Left lung (tissue), 10 donors: ENCODE data around the gene ZBTB22. TPM values are rescaled to one million over a fixed set of nuclear protein-coding genes. Genes with fewer than 3 reads are reported as not detected.
"Not testable (repeated sequence)": the region's sequence is repeated elsewhere in the genome, so short reads cannot be mapped to it uniquely, and the experiment has no call there.

ENCODE experiments used
- ATAC-seq: fragments of 200-7000 bp; cut with Tn5 transposase; one replicate; pipeline ENCODE4 v1.9.1; 2020; ENCODE audit warnings: moderate library complexity
- DNase-seq, 4 donors: peaks; one replicate each; pipeline ENCODE4 v3.0.0-alpha.2; 2013 to 2020
- H3K27ac ChIP-seq, 2 donors: fragments of 200-600 bp; sonication (generic) in 1 of 2; one replicate each; pipeline versions ENCODE4 v1.5.0 to v1.8.0; 2020 to 2021
- H3K27me3 ChIP-seq, 2 donors: fragments of 200-600 bp; sonication (generic) in 1 of 2; one replicate each; pipeline versions ENCODE4 v1.5.0 to v1.8.0; 2020 to 2021
- H3K36me3 ChIP-seq, 2 donors: fragments of 200-600 bp; sonication (generic) in 1 of 2; one replicate each; pipeline versions ENCODE4 v1.5.0 to v1.8.0; 2020 to 2021
- H3K4me1 ChIP-seq, 2 donors: fragments of 200-600 bp; one replicate each; pipeline ENCODE4 v1.8.0; 2021
- H3K4me3 ChIP-seq, 2 donors: fragments of 200-600 bp; sonication (generic) in 1 of 2; one replicate each; pipeline versions ENCODE4 v1.5.0 to v1.8.0; 2020 to 2021; ENCODE audit warnings: mild to moderate bottlenecking in 1 of 2
- H3K9me3 ChIP-seq, 2 donors: fragments of 200-600 bp; sonication (generic) in 1 of 2; one replicate each; pipeline versions ENCODE4 v1.5.0 to v1.8.0; 2020 to 2021
- intact Hi-C, 2 donors: fragments of 100-400 bp; cut with DNase I; formaldehyde crosslinking; loops; one replicate each; pipeline versions ENCODE4 v1.11.2 to v1.14.2; 2022
- polyA plus RNA-seq, 6 donors: library from polyadenylated mRNA; unstranded; fragments of 120-200 nt; gene quantifications; one replicate each; pipeline ENCODE4 v1.2.1, GENCODE V29; 2013; ENCODE audit not compliant: insufficient read length in 6 of 6
- total RNA-seq, 2 donors: library from RNA; stranded (reverse); fragmentation: NEBNext Ultra II Directional; extraction: Animal tissue kit (Norgen Biotek cat#: 25700); gene quantifications; one replicate each; pipeline ENCODE4 v1.2.1, GENCODE V29; 2021
- TF ChIP-seq, protein P1 (sequence below), 2 donors: fragments of 200-600 bp; sonication (generic) in 1 of 2; IDR thresholded peaks; one replicate each; pipeline versions ENCODE4 v1.5.0 to v1.8.0; 2021; ENCODE audit warnings: antibody characterized with exemption in 2 of 2
- donor health status: DM: no; HTN: yes; CAD: no.
- donor health status: DM: no; HTN: no; CAD: no.

ZBTB22 gene
- total and polyA plus RNA-seq, 8 donors = 17.3 to 29.3 (median 25.3) TPM

DNA sequence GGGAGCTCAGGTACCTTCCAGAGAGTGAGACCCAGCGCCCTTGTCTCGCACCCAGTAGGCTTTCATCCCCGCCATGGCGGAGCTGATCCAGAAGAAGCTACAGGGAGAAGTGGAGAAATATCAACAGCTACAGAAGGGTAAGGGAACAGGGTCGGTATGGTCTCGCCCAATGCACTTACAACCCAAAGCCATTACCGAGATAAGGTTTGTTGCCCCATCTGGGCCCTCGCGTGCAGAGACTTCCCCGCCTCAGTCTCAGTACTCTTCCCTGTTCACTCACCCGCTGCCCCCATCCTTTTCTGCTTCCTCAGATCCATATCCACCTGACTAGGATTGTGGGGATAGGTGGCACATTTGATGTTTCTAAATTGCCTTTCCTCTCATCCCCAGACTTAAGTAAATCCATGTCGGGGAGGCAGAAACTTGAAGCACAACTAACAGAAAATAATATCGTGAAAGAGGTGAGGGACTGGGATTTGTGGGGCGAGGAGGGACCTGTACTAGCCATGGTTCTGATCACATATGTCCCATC is 27.7 kb downstream of the ZBTB22 start:
- no peaks in the 10 kb centered on the region for H3K9me3 ChIP-seq

GRCh38 chr6:33288921-33289783 is 28.4 kb downstream of the ZBTB22 start, which contains the start of the genes PFDN6 and WDR46:
Gene PFDN6, plus strand, starts transcription at chr6:33289601. Its CDS starts 256 bp downstream, at chr6:33289857.
Gene WDR46, minus strand, starts transcription at chr6:33289239. Its CDS starts 69 bp downstream, at chr6:33289170.
- peak; percentile 98 for ATAC-seq
- Histone ChIP-seq H3K4me1 (peaks cover 14 to 38% of the 10 kb centered on the region in 2 donors), H3K9me3 (no peaks in the 10 kb centered on the region), H3K27me3 (no peaks in the 10 kb centered on the region), H3K36me3 (peaks cover 0 to 71% of the 10 kb centered on the region in 2 donors), H3K4me3 (peak within 1 kb of the TSS; percentile 66 to 83), H3K27ac (peak within 1 kb of the TSS; percentile 68 to 77)
- TF ChIP-seq, protein P1, sequence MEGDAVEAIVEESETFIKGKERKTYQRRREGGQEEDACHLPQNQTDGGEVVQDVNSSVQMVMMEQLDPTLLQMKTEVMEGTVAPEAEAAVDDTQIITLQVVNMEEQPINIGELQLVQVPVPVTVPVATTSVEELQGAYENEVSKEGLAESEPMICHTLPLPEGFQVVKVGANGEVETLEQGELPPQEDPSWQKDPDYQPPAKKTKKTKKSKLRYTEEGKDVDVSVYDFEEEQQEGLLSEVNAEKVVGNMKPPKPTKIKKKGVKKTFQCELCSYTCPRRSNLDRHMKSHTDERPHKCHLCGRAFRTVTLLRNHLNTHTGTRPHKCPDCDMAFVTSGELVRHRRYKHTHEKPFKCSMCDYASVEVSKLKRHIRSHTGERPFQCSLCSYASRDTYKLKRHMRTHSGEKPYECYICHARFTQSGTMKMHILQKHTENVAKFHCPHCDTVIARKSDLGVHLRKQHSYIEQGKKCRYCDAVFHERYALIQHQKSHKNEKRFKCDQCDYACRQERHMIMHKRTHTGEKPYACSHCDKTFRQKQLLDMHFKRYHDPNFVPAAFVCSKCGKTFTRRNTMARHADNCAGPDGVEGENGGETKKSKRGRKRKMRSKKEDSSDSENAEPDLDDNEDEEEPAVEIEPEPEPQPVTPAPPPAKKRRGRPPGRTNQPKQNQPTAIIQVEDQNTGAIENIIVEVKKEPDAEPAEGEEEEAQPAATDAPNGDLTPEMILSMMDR (IDR thresholded peaks at IDR 0.05) = no peak
- intact Hi-C loops = no loop called here
- DNase-seq = peak; percentile 76 to 95 (median 88)

More for the DNA sequence above, 27.7 kb downstream of the ZBTB22 start:
- TF ChIP-seq, protein P1 (IDR thresholded peaks at IDR 0.05) = no peak
- Histone ChIP-seq H3K4me3 (peak overlapping the region; percentile 66 to 83), H3K4me1 (peaks cover 14 to 38% of the 10 kb centered on the region in 2 donors), H3K36me3 (peaks cover 0 to 71% of the 10 kb centered on the region in 2 donors), H3K27me3 (no peaks in the 10 kb centered on the region), H3K27ac (peak overlapping the region; percentile 68 to 77)
- intact Hi-C loops = no loop called here
- ATAC-seq (peak; percentile 13), DNase-seq (no peak)

DNA sequence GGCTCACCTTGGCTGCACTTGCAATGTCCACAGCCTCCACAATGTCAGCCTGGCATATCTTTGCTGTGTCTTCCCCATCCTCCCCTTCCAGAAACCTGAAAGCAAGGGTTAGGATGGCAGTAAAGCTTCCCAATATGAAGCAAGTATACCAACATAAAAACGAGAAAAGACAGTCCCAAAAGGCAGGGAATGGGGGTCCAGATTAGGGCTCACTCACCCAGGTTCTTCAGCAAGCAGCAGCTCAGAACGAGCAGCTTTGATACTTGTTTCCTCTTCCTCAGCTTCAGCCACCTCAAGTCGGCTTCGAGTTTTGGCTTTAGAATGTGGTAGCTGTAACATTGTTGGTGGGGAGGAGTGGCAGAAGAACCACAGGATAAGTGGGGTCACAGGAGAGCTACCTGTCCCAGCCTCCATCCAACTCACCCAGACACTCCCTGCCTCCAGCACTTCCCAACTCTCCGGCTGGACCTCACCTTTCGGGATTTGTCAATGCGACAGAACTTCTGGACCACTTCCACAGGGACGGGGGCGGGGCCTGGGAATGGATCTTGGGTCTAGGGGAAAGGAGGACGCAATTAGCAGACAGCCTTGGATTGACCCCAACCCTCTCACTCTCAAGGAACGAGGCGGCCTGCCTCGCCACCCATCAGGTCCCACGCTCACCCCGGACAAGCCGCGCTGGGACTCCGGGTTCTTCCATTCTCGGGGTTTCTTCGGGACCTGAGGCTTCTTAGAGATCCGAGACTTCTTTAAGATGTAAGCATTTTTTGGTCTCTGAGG is 29.2 kb downstream of the ZBTB22 start:
- Histone ChIP-seq H3K27ac (peak overlapping the region; percentile 68 to 77), H3K9me3 (no peaks in the 10 kb centered on the region), H3K4me3 (peak overlapping the region; percentile 66 to 83), H3K27me3 (no peaks in the 10 kb centered on the region), H3K4me1 (peaks cover 14 to 38% of the 10 kb centered on the region in 2 donors), H3K36me3 (peaks cover 0 to 71% of the 10 kb centered on the region in 2 donors)
- ATAC-seq = no peak
- intact Hi-C loops = no loop called here
- DNase-seq = no peak
- TF ChIP-seq, protein P1 (IDR thresholded peaks at IDR 0.05) = no peak

- H3K27me3 ChIP-seq = no peaks in the 10 kb centered on the region
- TF ChIP-seq, protein P1 (IDR thresholded peaks at IDR 0.05) = no peak
- H3K27ac ChIP-seq = no peak overlapping the region
- DNase-seq = no peak
- intact Hi-C loops = no loop called here
- H3K9me3 ChIP-seq = no peaks in the 10 kb centered on the region
- peaks cover 0 to 71% of the 10 kb centered on the region in 2 donors for H3K36me3 ChIP-seq
- peaks cover 14 to 38% of the 10 kb centered on the region in 2 donors for H3K4me1 ChIP-seq
- peak overlapping the region in 1 of 2 donors; percentile 83 for H3K4me3 ChIP-seq
- ATAC-seq = no peak
Observed at GRCh38 chr6:33286946-33287914, 30.3 kb downstream of the ZBTB22 start.

DNA sequence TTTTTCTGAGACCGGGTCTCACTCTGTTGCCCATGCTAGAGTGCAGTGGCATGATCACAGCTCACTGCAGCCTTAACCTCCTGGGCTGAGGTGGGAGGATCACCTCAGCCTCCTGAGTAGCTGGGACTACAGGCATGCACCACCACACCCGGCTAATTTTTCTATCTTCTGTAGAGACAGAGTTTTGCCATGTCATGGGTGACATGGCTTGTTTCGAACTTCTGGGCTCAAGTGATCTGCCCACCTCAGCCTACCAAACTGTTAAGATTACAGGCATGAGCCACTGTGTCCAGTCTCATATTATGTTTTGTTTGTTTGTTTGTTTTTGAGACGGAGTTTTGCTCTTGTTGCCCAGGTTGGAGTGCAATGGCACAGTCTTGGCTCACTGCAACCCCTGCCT is 32.3 kb downstream of the ZBTB22 start:
- ATAC-seq, H3K9me3 ChIP-seq, DNase-seq, intact Hi-C loops, H3K27ac ChIP-seq, H3K27me3 ChIP-seq, H3K4me3 ChIP-seq: not testable (repeated sequence)
- peaks cover 0 to 75% of the 10 kb centered on the region in 2 donors for H3K36me3 ChIP-seq
- peaks cover 11 to 24% of the 10 kb centered on the region in 2 donors for H3K4me1 ChIP-seq
